K562 (cell line): ENCODE data around the gene TMC2. TPM values are rescaled to one million over a fixed set of nuclear protein-coding genes. Genes with fewer than 3 reads are reported as not detected.
A peak's percentile ranks its signal among the peaks of the same experiment; 100 is the strongest.

Experiments used
- ADNP ChIP-seq: fragments of 200-800 bp; sonication (Bioruptor generic); IDR thresholded peaks from 2 replicates; pipeline ENCODE4 v1.6.1; 2016; ENCODE audit warnings: missing genetic modification characterization, missing compliant biosample characterization
- AFF1 ChIP-seq, 2 experiments: fragments of 450-650 bp; IDR thresholded peaks; 2 replicates each; pipeline ENCODE4 v1.6.1; 2018; ENCODE audit warnings: mild to moderate bottlenecking in 2 of 2, low read depth in 1 of 2; ENCODE audit not compliant: partially characterized antibody in 2 of 2
- ARID3A ChIP-seq: IDR thresholded peaks from 2 replicates; pipeline ENCODE4 v1.6.1; 2012; ENCODE audit warnings: low read depth, low read length, improper control_type of control experiment, borderline replicate concordance
- ATF4 ChIP-seq: fragments of 450-650 bp; formaldehyde crosslinking; IDR thresholded peaks from 2 replicates; pipeline ENCODE4 v1.4.0; 2022; ENCODE audit warnings: mild to moderate bottlenecking, moderate library complexity
- BRD9 ChIP-seq: fragments of 450-650 bp; IDR thresholded peaks from 2 replicates; pipeline ENCODE4 v1.6.1; 2018; ENCODE audit warnings: low read depth; ENCODE audit not compliant: partially characterized antibody
- BRF1 ChIP-seq: IDR thresholded peaks from 3 replicates; pipeline ENCODE4 v1.6.1; 2011; ENCODE audit warnings: borderline replicate concordance, mild to moderate bottlenecking; ENCODE audit not compliant: insufficient read length; ENCODE audit errors: extremely low read depth
- DNMT1 ChIP-seq: fragments of 450-650 bp; IDR thresholded peaks from 2 replicates; pipeline ENCODE4 v1.6.1; 2016; ENCODE audit warnings: antibody characterized with exemption, mild to moderate bottlenecking
- ELF1 ChIP-seq: fragments of 200-800 bp; sonication (Bioruptor generic); IDR thresholded peaks from 2 replicates; pipeline ENCODE4 v1.6.1; 2016; ENCODE audit warnings: missing genetic modification characterization, missing compliant biosample characterization
- HDAC2 ChIP-seq: fragments of 450-650 bp; IDR thresholded peaks from 2 replicates; pipeline ENCODE4 v1.6.1; 2016; ENCODE audit warnings: mild to moderate bottlenecking
- JUNB ChIP-seq: fragments of 450-650 bp; formaldehyde crosslinking; conservative IDR thresholded peaks from 2 replicates; pipeline ENCODE4 v1.4.0; 2020; ENCODE audit warnings: mild to moderate bottlenecking
- MAZ ChIP-seq, 2 experiments: fragments of 450-650 bp in 1 of 2; sonication (generic) in 1 of 2; formaldehyde crosslinking; IDR thresholded peaks in 1 of 2; conservative IDR thresholded peaks in 1 of 2; 2 replicates each; pipeline versions ENCODE4 v1.4.0 to v1.5.0; 2020; ENCODE audit warnings: mild to moderate bottlenecking in 1 of 2, missing genetic modification reagents in 1 of 2
- MNT ChIP-seq, 2 experiments: fragments of 450-650 bp; conservative IDR thresholded peaks; 2 replicates each; pipeline ENCODE4 v1.6.1; 2017; ENCODE audit warnings: mild to moderate bottlenecking in 2 of 2, moderate library complexity in 2 of 2
- PCBP2 ChIP-seq: fragments of 200-400 bp; formaldehyde crosslinking; IDR thresholded peaks from 2 replicates; pipeline ENCODE4 v1.6.1; 2018; ENCODE audit warnings: low read length, low read depth, mild to moderate bottlenecking, moderate library complexity; ENCODE audit not compliant: poor library complexity, severe bottlenecking
- POLR2H ChIP-seq: IDR thresholded peaks from 2 replicates; pipeline ENCODE4 v1.6.1; 2016; ENCODE audit warnings: missing genetic modification characterization, low read depth, mild to moderate bottlenecking, control low read depth, missing compliant biosample characterization, moderate library complexity
- PRPF4 ChIP-seq: fragments of 200-400 bp; formaldehyde crosslinking; IDR thresholded peaks from one replicate; pipeline ENCODE4 v1.6.1; 2017; ENCODE audit warnings: low read length, low read depth, mild to moderate bottlenecking; ENCODE audit not compliant: insufficient read depth, poor library complexity, severe bottlenecking
- STAT5B ChIP-seq: fragments of 250-450 bp; sonication (Bioruptor Pico); IDR thresholded peaks from 2 replicates; pipeline ENCODE4 v1.8.0; 2021; ENCODE audit warnings: mild to moderate bottlenecking, inconsistent platforms
- ZFP1 ChIP-seq: fragments of 450-650 bp; formaldehyde crosslinking; IDR thresholded peaks from 2 replicates; pipeline ENCODE4 v1.4.0; 2020; ENCODE audit warnings: mild to moderate bottlenecking, mixed read lengths
- ZNF274 ChIP-seq: IDR thresholded peaks from 2 replicates; pipeline ENCODE4 v1.6.1; 2011; ENCODE audit warnings: low read depth, mild to moderate bottlenecking, low read length, moderate library complexity, borderline replicate concordance
- ZNF830 ChIP-seq: fragments of 250-450 bp; sonication (Bioruptor Pico); IDR thresholded peaks from 2 replicates; pipeline ENCODE4 v1.5.0; 2021; ENCODE audit warnings: mild to moderate bottlenecking
- polyA plus RNA-seq, 8 experiments: library from polyadenylated mRNA; depleted of rRNA in 4 of 8; stranded (reverse) in 5 of 8; unstranded in 3 of 8; fragments of >200 nt; fragmentation: Nextera tagmentation in 2 of 8; fragmentation: Illumina TruSeq in 1 of 8; extraction: Ambion mirVana in 2 of 8; extraction: Trizol in 1 of 8; gene quantifications; 2 replicates each; pipeline versions ENCODE4 v1.2.1 to v1.2.3, GENCODE V29; 2011 to 2014; ENCODE audit warnings: inconsistent platforms in 1 of 8, missing spikeins in 1 of 8
- total RNA-seq, 7 experiments: library from RNA; depleted of rRNA in 6 of 7; stranded (reverse); fragments of >200 nt in 6 of 7; fragmentation: Illumina TruSeq in 2 of 7; extraction: Trizol in 2 of 7; gene quantifications; 2 replicates each; pipeline versions ENCODE4 v1.2.1 to v1.2.3, GENCODE V29; 2011 to 2021; ENCODE audit warnings: low replicate concordance in 1 of 7

Gene TMC2
- total and polyA plus RNA-seq, 9 of the 15 experiments (the other 6 are each of a cell fraction or from before 2014, with no cell fraction given): not detected

- no peak for TF ChIP-seq JUNB (CRISPR knock-in tag)
- no peak for TF ChIP-seq PCBP2
- TF ChIP-seq BRF1: no peak
- TF ChIP-seq ZFP1 (CRISPR knock-in tag): no peak
- no peak for TF ChIP-seq MAZ (CRISPR knock-in tag; conservative IDR thresholded peaks at IDR 0.05 in 1 of 2, IDR thresholded peaks at IDR 0.05 in 1 of 2)
- no peak for TF ChIP-seq ADNP (tag)
- TF ChIP-seq ARID3A: no peak
- TF ChIP-seq PRPF4: no peak
- no peak for TF ChIP-seq ZNF274
- TF ChIP-seq AFF1 (IDR thresholded peaks at IDR 0.05; ENCODE audit: low read depth in 1 of 2, partially characterized antibody in 2 of 2): no peak
- no peak for TF ChIP-seq DNMT1
- TF ChIP-seq POLR2H (tag): no peak
- peak; percentile 74 for TF ChIP-seq ELF1 (tag)
- no peak for TF ChIP-seq HDAC2
- TF ChIP-seq MNT (conservative IDR thresholded peaks at IDR 0.05): 0 out of 4 replicates have a peak, but pooled peaks of 1 of the 2 experiments have one; percentile 32
- no peak for TF ChIP-seq ZNF830
- TF ChIP-seq STAT5B: no peak
- TF ChIP-seq BRD9: no peak
- TF ChIP-seq ATF4 (CRISPR knock-in tag): no peak
Observed at GRCh38 chr20:2523919-2524708, 12.3 kb upstream of the TMC2 start (continued).
